Stomach (tissue), 4 donors: ENCODE measurements around the gene TMEM242.

Experiments
- CTCF ChIP-seq, 7 experiments: fragments of 450-650 bp in 4 of 7; fragments of 200-600 bp in 3 of 7; sonication (generic) in 3 of 7; IDR thresholded peaks; one replicate each; pipeline ENCODE4 v1.5.1; 2016 to 2019; ENCODE audit warnings: antibody characterized with exemption in 7 of 7, control low read depth in 2 of 7, mild to moderate bottlenecking in 1 of 7
- EP300 ChIP-seq: sonication (generic); formaldehyde crosslinking; IDR thresholded peaks from one replicate; pipeline ENCODE4 v1.6.1; 2017; ENCODE audit warnings: antibody characterized with exemption
- POLR2A ChIP-seq, 4 donors: fragments of 450-650 bp; IDR thresholded peaks; one replicate each; pipeline ENCODE4 v1.6.1; 2016; ENCODE audit warnings: antibody characterized with exemption in 4 of 4, control low read depth in 2 of 4, mild to moderate bottlenecking in 1 of 4, moderate library complexity in 1 of 4

- TF ChIP-seq CTCF (IDR thresholded peaks at IDR 0.05) (no peak), POLR2A (IDR thresholded peaks at IDR 0.05) (no peak), EP300 (no peak)
Measured at GRCh38 chr6:157246771-157247484, 76.4 kb downstream of the TMEM242 start.
